PC-3 (cell line): ENCODE results near the gene ITPR3. TPM values are rescaled to one million over a fixed set of nuclear protein-coding genes. Genes with fewer than 3 reads are reported as not detected.

Source experiments
- ATAC-seq: fragments of 200-7000 bp; cut with Tn5 transposase; 2 replicates; pipeline ENCODE4 v1.9.1; 2020; ENCODE audit warnings: mild to moderate bottlenecking, moderate library complexity
- BruUV-seq: library from RNA; stranded (reverse); fragments of 400-500 nt; replicated peaks from 2 replicates; lab custom pipeline; 2021; lab: Mats Ljungman, UMichigan
- CTCF ChIA-PET: fragments of 300-600 bp; sonication (Branson Sonifier 250); formaldehyde crosslinking; loops from one replicate; lab custom pipeline; 2022; ENCODE audit warnings: antibody characterized with exemption; lab: Charles Lee
- POLR2A ChIA-PET: fragments of 300-600 bp; sonication (Branson Sonifier 250); formaldehyde crosslinking; loops from one replicate; lab custom pipeline; 2022; ENCODE audit warnings: antibody characterized with exemption; ENCODE audit not compliant: unreplicated experiment; lab: Charles Lee
- DNase-seq: peaks from one replicate; pipeline ENCODE4 v3.0.0-alpha.2; 2015
- H2AFZ ChIP-seq: fragments of 300-600 bp; sonication (generic); 2 replicates; pipeline ENCODE4 v1.6.0; 2016; ENCODE audit warnings: antibody characterized with exemption, low read length
- H3F3A ChIP-seq: fragments of 300-600 bp; sonication (generic); one replicate; pipeline ENCODE4 v1.6.0; 2017; ENCODE audit warnings: antibody characterized with exemption, low read length, control low read depth, mild to moderate bottlenecking; ENCODE audit not compliant: unreplicated experiment
- H3K27ac ChIP-seq: fragments of 300-600 bp; sonication (generic); 2 replicates; pipeline ENCODE4 v1.5.1; 2016; ENCODE audit warnings: mild to moderate bottlenecking, low read length
- H3K27me3 ChIP-seq: fragments of 300-600 bp; sonication (generic); 2 replicates; pipeline ENCODE4 v1.6.1; 2016; ENCODE audit warnings: low read length, mixed read lengths
- H3K36me3 ChIP-seq: fragments of 300-600 bp; sonication (generic); 2 replicates; pipeline ENCODE4 v1.6.1; 2016; ENCODE audit warnings: low read depth, mixed run types, low read length, mixed read lengths
- H3K4me1 ChIP-seq: fragments of 300-600 bp; sonication (generic); 2 replicates; pipeline ENCODE4 v1.5.1; 2016; ENCODE audit warnings: low read length; ENCODE audit not compliant: insufficient read depth
- H3K4me2 ChIP-seq: fragments of 300-600 bp; sonication (generic); 2 replicates; pipeline ENCODE4 v1.6.0; 2016; ENCODE audit warnings: low read length
- H3K4me3 ChIP-seq: fragments of 300-600 bp; sonication (generic); 2 replicates; pipeline ENCODE4 v1.5.1; 2016; ENCODE audit warnings: mild to moderate bottlenecking, low read length, mixed read lengths
- H3K79me2 ChIP-seq: fragments of 300-600 bp; sonication (generic); 2 replicates; pipeline ENCODE4 v1.6.1; 2017; ENCODE audit warnings: low read length, mixed read lengths
- H3K9ac ChIP-seq: fragments of 300-600 bp; sonication (generic); 2 replicates; pipeline ENCODE4 v1.6.0; 2016; ENCODE audit warnings: mild to moderate bottlenecking, low read length
- H3K9me2 ChIP-seq: fragments of 300-600 bp; sonication (generic); replicated peaks from 2 replicates; pipeline ENCODE4 v1.6.1; 2016; ENCODE audit warnings: mixed run types, low read length, mixed read lengths
- H3K9me3 ChIP-seq: fragments of 300-600 bp; sonication (generic); 2 replicates; pipeline ENCODE4 v1.6.1; 2016; ENCODE audit warnings: low read length, mixed read lengths
- H4K20me1 ChIP-seq: fragments of 300-600 bp; sonication (generic); 2 replicates; pipeline ENCODE4 v1.6.1; 2016; ENCODE audit warnings: low read length, mixed read lengths
- CTCF ChIP-seq: fragments of 300-600 bp; sonication (generic); conservative IDR thresholded peaks from 2 replicates; pipeline ENCODE4 v1.5.1; 2017; ENCODE audit warnings: antibody characterized with exemption, low read depth, mild to moderate bottlenecking, low read length
- EZH2 ChIP-seq: fragments of 300-600 bp; sonication (generic); IDR thresholded peaks from one replicate; pipeline ENCODE4 v1.6.1; 2017; ENCODE audit warnings: antibody characterized with exemption, mild to moderate bottlenecking, low read length; ENCODE audit not compliant: unreplicated experiment
- EZH2phosphoT487 ChIP-seq: fragments of 300-600 bp; sonication (generic); IDR thresholded peaks from 2 replicates; pipeline ENCODE4 v1.6.1; 2018; ENCODE audit warnings: mild to moderate bottlenecking, antibody characterized with exemption, low read length, borderline replicate concordance
- intact Hi-C: fragments of 100-400 bp; cut with micrococcal nuclease; formaldehyde crosslinking; loops from 2 replicates; pipeline ENCODE4 v1.9.0; 2023
- total RNA-seq: library from RNA; depleted of rRNA; stranded (reverse); fragments of >200 nt; gene quantifications from 2 replicates; pipeline ENCODE4 v1.2.3, GENCODE V29; 2014

ITPR3 gene
- total RNA-seq, 1 experiment from 2014 or later = 41.8 TPM

GRCh38 chr6:33600761-33601160 is 20.4 kb upstream of the ITPR3 start:
- Histone ChIP-seq H3K4me2 (no peak overlapping the region), H3K79me2 (no peaks in the 10 kb centered on the region), H3F3A (no peaks in the 10 kb centered on the region), H3K4me1 (peaks cover 3% of the 10 kb centered on the region; the same call in 1 of the 2 replicates), H3K9ac (no peak overlapping the region), H3K4me3 (no peak overlapping the region), H4K20me1 (no peaks in the 10 kb centered on the region), H3K27me3 (no peaks in the 10 kb centered on the region), H3K36me3 (no peaks in the 10 kb centered on the region), H3K9me2 (no peaks in the 10 kb centered on the region), H3K9me3 (no peaks in the 10 kb centered on the region), H2AFZ (no peak overlapping the region), H3K27ac (no peak overlapping the region)
- CTCF ChIA-PET = no interaction called here
- POLR2A ChIA-PET = no interaction called here
- ATAC-seq = no peak
- intact Hi-C loops = no loop called here
- no TSS peak for BruUV-seq
- DNase-seq = no peak
- TF ChIP-seq CTCF (no peak), EZH2phosphoT487 (no peak), EZH2 (no peak)

GRCh38 chr6:33602180-33602579 is 18.9 kb upstream of the ITPR3 start:
- no peaks in the 10 kb centered on the region for H4K20me1 ChIP-seq
- H3F3A ChIP-seq = no peaks in the 10 kb centered on the region
- H3K27ac ChIP-seq = no peak overlapping the region
- DNase-seq (no peak), ATAC-seq (no peak)
- no peaks in the 10 kb centered on the region for H3K36me3 ChIP-seq
- intact Hi-C loops = no loop called here
- no peak overlapping the region for H3K4me2 ChIP-seq
- BruUV-seq = no TSS peak
- no peak overlapping the region for H3K4me3 ChIP-seq
- no peaks in the 10 kb centered on the region for H3K9me2 ChIP-seq
- no peak for TF ChIP-seq CTCF
- no peak for TF ChIP-seq EZH2
- TF ChIP-seq EZH2phosphoT487 = no peak
- H2AFZ ChIP-seq = no peak overlapping the region
- CTCF ChIA-PET = no interaction called here
- H3K79me2 ChIP-seq = no peaks in the 10 kb centered on the region
- POLR2A ChIA-PET = no interaction called here
- peaks cover 3% of the 10 kb centered on the region; the same call in 1 of the 2 replicates for H3K4me1 ChIP-seq
- H3K27me3 ChIP-seq = no peaks in the 10 kb centered on the region
- no peak overlapping the region for H3K9ac ChIP-seq
- H3K9me3 ChIP-seq = no peaks in the 10 kb centered on the region

GRCh38 chr6:33604941-33605854 is 15.9 kb upstream of the ITPR3 start:
- Histone ChIP-seq H4K20me1 (no peaks in the 10 kb centered on the region), H3F3A (no peaks in the 10 kb centered on the region), H3K27ac (no peak overlapping the region), H3K36me3 (no peaks in the 10 kb centered on the region), H3K27me3 (no peaks in the 10 kb centered on the region), H3K4me2 (no peak overlapping the region), H3K9ac (no peak overlapping the region), H3K9me3 (no peaks in the 10 kb centered on the region), H2AFZ (no peak overlapping the region), H3K79me2 (no peaks in the 10 kb centered on the region), H3K4me3 (no peak overlapping the region), H3K9me2 (no peaks in the 10 kb centered on the region), H3K4me1 (peaks cover 13% of the 10 kb centered on the region)
- no peak for DNase-seq
- intact Hi-C loops = no loop called here
- no peak for ATAC-seq
- no peak for TF ChIP-seq EZH2
- no peak for TF ChIP-seq CTCF
- no peak for TF ChIP-seq EZH2phosphoT487
- no TSS peak for BruUV-seq
- CTCF ChIA-PET = no interaction called here
- POLR2A ChIA-PET = no interaction called here
